GM19324 (cell line): ENCODE data around the gene KDM7A.
"Not testable (repeated sequence)": the region's sequence is repeated elsewhere in the genome, so short reads cannot be mapped to it uniquely, and the experiment has no call there.

Source experiments
- ATAC-seq: cut with Tn5 transposase; IDR thresholded peaks from one replicate; pipeline ENCODE4 v1.9.1; 2021; ENCODE audit warnings: mild to moderate bottlenecking, moderate library complexity; ENCODE audit not compliant: unreplicated experiment, low FRiP score

Gene KDM7A

GRCh38 chr7:140108777-140109176 lies 68.0 kb downstream of the KDM7A start:
- ATAC-seq = not testable (repeated sequence)

- no peak for ATAC-seq
Observed at GRCh38 chr7:140096459-140096858, 80.3 kb downstream of the KDM7A start.

- ATAC-seq = no peak
Observed at GRCh38 chr7:140093375-140093774, 83.4 kb downstream of the KDM7A start.

- no peak for ATAC-seq
Observed at GRCh38 chr7:140085447-140085846, 91.3 kb downstream of the KDM7A start.

GRCh38 chr7:140084972-140085371 lies 91.8 kb downstream of the KDM7A start:
- ATAC-seq = no peak

- no peak for ATAC-seq
Observed at GRCh38 chr7:140084142-140084655, 92.6 kb downstream of the KDM7A start.

GRCh38 chr7:140082770-140083169 lies 94.0 kb downstream of the KDM7A start:
- ATAC-seq = no peak

GRCh38 chr7:140081774-140082425 lies 94.9 kb downstream of the KDM7A start:
- no peak for ATAC-seq

- no peak for ATAC-seq
Observed at GRCh38 chr7:140080919-140081318, 95.9 kb downstream of the KDM7A start.

- no peak for ATAC-seq
Observed at GRCh38 chr7:140079121-140079536, 97.7 kb downstream of the KDM7A start.

GRCh38 chr7:140078392-140078791 lies 98.4 kb downstream of the KDM7A start:
- ATAC-seq = no peak

GRCh38 chr7:140074780-140075179 lies 102.0 kb downstream of the KDM7A start:
- ATAC-seq = no peak

- ATAC-seq = no peak
Observed at GRCh38 chr7:140070546-140070945, 106.2 kb downstream of the KDM7A start.

GRCh38 chr7:140069298-140069949 lies 107.4 kb downstream of the KDM7A start:
- ATAC-seq = no peak

GRCh38 chr7:140068033-140068432 lies 108.8 kb downstream of the KDM7A start:
- no peak for ATAC-seq

GRCh38 chr7:140067052-140067451 lies 109.7 kb downstream of the KDM7A start:
- no peak for ATAC-seq

GRCh38 chr7:140062528-140063299 lies 114.1 kb downstream of the KDM7A start, which contains the start of gene PARP12:
Gene PARP12, minus strand, starts transcription at chr7:140062951. Its CDS starts 104 bp downstream, at chr7:140062847.
- peak; percentile 89 for ATAC-seq

GRCh38 chr7:140062118-140062527 lies 114.7 kb downstream of the KDM7A start:
- peak; percentile 33 for ATAC-seq

- no peak for ATAC-seq
Observed at GRCh38 chr7:140061607-140061930, 115.2 kb downstream of the KDM7A start.

GRCh38 chr7:140060788-140061606 lies 115.8 kb downstream of the KDM7A start:
- ATAC-seq = no peak
